Stimulated activated CD4-positive, alpha-beta T cell treated with anti-CD3 and anti-CD28 coated beads, Interleukin-15, amount 100 ng/mL, for 24 hours (primary cell): ENCODE results near the gene NOL8.
A peak's percentile ranks its signal among the peaks of the same experiment; 100 is the strongest.

Experiments
- DNase-seq: peaks from one replicate; pipeline ENCODE4 v3.0.0-alpha.2; 2020

The NOL8 gene

DNA sequence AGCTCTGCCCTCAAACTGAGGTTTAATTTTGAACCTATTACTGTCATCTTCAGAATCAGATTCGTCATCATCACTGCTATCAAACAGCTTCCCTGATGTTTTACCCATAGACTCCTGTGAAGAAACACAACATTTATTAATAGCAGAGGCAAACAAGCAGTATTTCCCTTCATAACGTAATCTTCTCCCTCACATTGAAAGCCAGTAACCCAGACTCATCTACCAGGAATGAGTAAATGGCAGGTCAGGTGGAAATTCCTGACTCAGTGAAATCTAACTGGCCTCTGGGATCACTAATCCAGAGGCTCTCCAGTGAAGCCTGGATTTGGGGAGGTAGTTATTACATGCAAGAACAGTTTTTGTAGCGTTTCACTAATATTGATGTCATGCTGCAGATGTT is 14.6 kb downstream of the NOL8 start:
- no peak for DNase-seq

DNA sequence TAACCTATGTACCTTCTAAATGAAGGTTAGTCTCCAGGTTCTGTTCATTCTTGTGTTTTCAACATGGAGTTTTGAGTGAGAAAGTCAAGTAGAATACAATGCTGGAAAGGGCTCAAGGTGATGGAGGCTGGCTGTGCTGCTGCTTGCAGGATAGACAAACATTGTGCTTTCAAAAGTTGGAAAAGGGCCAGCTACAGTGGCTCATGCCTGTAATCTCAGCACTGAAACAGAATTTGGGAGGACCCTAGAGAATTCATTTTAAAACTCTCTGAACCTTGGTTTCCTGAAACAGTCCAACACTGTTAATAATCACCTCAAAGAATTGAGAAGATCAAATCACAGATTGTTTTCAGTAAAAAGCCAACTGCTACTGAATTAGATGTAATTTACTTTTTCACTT is 16.3 kb downstream of the NOL8 start:
- no peak for DNase-seq

DNA sequence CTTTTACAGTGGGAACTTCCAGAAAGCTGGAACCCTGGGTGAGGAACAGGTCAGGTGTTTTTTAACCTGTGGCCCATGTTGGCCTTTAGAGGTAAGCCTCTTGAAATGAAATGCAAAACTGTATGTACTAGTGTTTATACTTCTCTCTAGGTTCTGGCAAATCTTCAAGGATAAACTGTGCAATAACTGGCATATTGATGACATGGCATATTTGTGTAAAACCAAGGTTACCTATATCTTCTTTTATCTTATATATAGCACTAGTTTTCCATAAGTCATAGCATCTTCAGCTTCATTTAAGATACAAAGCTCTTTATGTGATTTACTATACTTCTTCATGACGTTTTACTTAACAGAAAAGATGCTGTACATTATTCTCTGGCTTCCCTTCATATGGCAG is 24.2 kb downstream of the NOL8 start:
- DNase-seq = no peak

DNA sequence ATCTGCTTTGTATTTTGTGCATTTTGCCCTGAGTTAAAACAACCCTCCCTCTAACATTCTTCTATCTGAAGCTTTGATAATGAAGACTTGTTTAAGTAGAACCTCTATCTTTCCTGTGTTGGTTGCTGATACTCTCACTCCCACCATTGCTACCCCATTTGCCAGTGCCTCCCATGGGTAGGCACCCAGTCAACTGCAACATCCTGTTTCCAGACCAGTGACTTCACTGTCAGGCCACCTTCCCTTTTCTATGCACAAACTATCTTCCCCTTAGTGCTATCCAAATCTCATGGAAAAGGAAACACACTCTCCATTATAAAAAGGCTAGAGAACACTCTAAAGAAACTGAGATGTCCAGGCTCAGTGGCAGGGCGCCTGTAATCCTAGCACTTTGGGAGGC is 26.0 kb downstream of the NOL8 start:
- no peak for DNase-seq

DNA sequence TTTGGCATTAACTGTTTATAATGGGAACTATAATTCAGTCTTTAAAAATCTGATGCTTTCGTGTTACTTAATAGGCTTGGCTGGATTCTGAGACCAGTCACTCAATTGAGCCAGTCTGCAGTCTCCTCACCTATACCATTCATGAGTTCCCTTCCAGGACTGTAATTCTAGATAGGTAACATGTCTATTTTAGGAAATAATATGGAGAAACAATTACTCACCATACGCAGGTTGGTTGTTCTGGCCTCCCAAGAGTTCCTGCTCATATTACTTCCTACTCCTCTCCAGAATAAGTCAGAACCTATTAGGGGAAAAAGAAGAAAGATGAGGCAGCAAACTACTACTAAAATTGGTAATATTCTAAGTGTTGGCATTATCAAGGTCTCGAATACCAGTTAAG is 27.1 kb downstream of the NOL8 start:
- no peak for DNase-seq

DNA sequence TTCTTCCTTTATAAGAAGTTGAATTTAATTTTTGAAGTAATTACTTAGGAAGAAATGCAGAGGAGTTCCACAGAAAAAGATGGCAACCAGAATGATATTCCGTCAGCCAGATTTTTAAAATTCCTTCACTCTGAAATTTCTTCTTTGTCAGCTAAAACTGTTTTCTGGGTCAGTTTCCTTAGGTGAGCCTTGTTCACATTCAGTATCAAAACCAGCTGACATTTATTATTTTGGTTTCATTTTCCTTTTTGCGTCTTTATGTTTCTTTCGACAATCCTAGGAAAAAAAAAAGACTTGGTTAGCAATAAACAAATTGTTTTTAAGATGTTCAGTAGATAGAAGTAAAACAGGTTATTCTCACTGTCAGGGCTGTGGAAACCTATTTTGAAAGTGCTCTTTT is 27.5 kb downstream of the NOL8 start:
- DNase-seq = no peak

DNA sequence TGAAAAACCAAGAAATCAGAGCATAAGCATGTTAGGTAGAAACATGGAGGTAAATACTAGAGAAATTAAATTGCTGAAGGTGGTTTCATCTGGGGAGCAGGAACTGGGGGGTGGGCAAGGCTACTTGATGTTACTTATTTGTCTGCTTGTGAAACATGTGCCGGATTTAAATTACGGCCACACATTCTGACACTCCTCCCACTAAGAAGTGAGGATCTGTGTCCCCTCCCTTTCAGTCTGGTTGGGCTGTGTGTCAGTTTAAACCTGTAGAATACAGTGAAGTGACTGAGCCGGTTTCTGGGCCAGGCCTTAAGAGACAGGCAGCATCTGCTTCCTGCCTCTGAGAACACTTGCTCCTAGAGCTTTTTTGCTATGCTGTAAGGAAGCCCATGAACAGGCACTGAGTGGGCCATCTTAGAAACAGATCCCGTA is 29.3 kb downstream of the NOL8 start:
- DNase-seq = no peak

DNA sequence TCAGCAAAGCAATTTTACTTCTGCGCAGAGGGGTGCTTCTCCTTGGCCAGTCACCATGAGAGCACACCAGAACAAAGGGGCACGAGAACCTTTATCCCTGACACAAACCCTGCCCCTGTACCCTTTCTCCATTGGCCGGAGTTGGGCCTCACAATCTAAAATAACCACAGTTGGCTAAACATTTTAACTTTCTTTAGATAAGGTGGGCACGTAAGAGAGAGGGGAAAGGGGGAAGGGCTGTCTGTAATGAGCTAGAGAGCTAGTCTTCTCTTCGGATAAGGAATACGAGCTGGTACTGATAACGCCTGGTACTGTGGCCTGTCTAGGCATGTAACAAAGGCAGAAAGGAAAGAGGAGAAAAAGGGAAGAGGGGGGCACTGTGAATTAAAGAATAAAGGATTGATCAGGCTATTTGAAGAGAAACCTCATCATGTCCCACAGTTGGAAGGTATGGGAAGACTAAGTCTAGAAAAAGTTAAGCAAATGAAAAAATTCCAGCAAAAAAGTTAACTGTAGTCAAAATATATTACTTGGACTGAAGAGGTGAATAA is 29.8 kb downstream of the NOL8 start:
- no peak for DNase-seq

DNA sequence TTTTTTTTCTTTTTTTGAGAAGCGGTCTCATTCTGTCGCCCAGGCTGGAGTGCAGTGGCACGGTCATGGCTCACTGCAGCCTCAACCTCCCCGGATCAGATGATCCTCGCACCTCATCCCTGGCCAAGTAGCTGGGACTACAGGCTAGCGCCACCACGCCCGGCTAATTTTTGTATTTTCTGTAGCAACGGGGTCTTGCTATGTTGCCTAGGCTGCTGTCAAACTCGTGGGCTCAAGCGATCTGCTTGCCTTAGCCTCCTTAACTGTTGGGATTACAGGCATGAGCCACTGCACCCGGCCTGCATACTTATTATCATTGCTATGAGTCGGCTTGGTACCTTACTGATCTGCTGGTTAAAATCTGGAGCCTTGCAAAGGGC is 30.9 kb downstream of the NOL8 start:
- DNase-seq = peak; percentile 31

DNA sequence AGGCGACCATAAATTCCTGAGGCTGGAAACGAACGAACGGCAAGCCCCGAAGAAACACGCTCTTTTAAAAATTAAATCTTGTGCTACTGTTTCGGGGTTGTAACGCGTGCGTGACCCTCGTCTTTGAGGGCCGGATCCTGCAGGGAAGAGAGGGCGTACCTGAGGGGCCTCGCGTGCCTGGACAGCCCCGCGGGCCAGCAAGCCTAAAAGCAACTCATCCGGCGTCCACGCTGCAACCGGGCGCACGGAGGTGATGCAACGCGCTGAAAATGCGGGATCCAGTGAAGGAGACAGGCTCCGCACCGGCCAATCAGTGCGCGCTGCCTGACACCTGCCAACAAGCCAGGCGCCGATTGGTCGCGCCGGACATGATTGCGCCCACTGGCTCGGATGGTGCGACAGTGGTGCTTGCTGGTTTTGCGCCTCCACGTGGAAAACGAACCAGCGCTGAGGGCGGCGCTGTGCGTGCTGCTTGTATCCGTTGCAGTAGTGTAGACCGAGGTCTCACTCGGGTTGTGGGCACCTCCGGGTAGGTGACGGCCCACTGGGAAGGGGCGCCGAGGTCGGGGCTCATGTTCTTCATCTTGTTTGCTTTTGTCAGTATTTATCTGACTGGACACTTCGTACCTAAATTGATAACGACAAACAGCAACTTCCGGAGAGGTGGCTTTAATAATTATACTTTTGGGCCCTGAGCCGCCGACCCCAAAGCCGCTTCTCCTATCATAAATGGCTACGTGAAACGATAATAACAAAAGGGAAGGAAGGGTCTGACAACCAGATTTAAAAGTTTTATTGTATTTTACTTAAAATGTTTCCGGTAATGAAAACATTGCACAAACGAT is 31.5 kb downstream of the NOL8 start, which contains the start of gene IARS1:
IARS1 (minus strand) TSS at position 246 of the 845 bp plus-strand sequence. CDS start 4,278 bp downstream, outside the sequence.
- DNase-seq = peak; percentile 99

DNA sequence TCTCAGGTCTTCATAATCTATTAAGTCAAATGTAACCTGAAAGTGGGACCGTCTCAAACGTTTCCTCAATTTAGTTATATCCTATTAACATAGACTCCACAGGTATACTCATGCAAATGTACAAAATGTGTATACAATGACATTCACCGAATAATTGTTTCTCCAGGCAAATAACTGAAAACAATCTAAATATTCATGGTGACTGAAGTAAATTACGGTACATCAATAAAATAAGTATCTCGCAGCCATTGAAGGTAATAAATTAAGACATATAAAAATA is 32.1 kb downstream of the NOL8 start:
- DNase-seq = no peak

DNA sequence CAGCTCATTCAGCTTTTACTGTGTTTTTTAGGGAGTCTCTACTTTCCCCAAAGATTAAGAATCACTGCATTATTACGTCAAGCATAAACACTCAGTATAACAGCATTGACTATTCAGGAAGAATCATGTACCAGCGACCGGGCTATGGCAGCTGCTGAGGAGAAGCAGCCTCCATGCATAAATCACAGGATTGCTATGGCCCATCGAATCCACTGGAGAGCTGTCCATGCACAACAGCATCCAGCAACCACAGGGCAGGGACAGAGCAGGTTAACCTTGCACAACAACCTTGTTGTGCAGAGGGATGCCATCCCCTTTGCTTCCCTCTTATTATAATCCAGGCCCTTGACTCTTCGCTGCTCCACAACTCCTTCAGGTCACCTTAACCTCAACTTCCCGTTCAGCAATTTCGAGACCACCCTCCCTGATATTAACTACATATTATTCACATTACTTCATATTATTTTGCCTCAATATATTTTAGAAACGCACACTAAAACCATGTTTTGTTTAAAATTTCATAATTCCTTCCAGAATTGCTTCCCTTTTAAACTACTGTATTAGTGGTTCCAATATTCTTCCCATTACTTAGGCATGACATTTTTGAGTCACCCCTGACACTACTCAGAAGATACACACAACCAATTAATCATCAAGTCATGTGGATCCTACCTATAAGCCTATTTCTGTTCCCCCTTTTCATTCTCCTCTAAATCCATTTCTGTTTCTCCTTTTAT is 32.6 kb downstream of the NOL8 start:
- no peak for DNase-seq

DNA sequence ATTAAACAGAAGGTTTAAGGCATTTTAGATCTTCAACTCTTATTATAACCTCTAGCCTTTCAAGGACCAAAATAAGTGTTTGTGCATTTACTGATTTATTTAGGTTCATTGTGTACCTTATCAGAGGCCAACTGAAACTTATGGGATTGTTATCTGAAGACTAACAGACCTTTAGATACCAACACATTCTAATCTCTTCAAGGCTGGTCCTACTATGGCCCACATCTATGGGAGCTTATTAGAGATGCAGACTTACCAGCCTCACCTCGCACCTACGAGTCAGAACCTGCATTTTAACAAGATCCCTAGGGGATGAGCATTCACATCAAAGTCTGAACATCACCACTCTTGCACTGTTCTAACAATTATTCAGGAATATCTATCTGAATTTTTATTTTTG is 33.6 kb downstream of the NOL8 start:
- no peak for DNase-seq

DNA sequence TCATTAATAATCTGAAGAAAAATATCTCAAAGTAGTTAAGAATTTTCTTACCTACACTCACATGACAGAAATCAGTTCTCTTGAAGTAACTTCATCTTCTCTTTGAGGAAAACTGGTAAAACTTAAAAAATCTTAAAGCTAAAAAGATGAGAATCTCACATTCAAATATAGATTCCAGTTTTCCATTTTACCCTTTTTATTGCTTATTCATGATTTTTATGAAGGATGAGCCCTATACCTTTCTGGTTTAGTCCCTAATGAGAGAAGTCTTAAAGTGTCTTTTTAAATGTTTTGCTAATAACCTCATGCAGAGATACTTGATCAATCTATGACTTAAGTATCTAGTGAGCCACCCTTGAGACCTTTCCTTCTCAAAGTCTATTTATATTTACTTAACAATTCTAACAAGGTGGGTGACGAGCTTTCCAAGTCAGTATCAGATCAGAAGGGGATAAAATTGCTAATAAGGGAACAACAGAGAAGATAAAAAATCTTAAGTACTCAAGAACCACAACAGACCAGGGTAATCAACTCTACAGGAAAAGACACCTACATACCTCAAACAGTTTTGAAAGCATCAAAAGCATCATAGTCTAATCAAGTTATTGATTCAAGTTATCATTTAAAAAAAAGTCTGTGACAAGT is 34.2 kb downstream of the NOL8 start:
- DNase-seq = no peak

DNA sequence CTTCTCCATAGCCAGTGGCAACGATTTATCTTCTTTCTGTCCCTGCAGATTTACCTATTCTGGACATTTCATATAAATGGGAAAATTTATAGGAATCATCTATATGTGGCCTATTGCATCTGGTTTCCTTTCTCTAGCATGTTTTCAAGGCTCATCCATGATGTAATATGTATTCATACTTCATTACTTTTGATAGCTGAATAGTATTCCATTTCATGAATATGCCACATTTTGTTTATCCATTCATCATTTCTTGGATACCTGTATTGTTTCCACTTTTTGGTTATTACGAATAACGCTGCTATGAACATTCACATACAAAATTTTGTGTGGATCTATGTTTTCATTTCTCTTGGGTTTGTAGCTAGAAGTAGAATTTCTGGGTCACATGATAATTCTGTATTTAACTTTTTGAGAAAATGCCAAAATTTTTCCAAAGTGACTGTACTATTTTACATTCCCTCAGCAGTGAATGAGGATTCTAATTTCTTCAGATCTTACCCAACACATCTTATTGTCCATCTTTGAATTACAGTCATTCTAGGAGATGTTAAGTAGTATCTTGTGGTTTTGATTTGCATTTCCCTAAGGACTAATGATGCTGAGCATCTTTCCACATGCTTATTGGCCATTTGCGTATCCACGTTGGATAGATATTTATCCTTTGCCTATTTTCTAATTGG is 35.3 kb downstream of the NOL8 start:
- DNase-seq = no peak

DNA sequence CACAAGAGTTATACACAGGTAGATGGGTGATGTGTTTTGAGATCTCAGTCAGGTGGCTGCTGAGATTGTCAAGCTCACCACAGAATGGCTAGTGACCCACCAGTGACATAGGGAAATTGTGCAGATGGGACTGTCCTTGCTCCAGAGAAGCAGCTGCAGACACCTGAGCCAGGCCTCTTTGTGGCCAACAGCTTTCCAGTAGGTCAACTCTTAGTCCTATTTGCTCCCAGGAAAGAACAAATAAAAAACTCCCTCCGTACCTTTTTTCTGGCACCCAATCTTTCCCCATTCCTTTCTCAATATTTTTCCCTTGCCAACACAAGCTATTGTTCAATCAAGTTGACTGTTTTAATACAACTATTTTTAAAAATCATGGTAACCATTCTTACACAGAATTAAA is 45.8 kb downstream of the NOL8 start:
- DNase-seq = no peak

DNA sequence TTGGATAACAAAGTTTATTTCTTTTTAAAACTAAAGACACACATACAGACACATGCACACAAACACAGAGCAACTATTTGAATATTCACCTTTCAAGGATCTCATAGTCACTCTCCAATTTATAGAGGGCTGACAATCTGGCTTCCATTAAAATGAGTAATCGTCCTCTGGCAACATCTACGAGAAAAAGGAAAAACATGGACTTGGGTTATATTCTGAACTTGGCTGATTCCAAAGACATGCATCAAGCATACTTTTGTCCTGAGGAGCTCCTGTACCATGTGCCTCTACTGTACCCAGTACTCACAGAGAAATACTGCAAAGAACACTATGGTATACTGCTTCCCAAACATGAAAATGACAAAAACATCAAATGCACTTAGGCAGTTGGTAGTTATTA is 47.0 kb downstream of the NOL8 start:
- DNase-seq = no peak

DNA sequence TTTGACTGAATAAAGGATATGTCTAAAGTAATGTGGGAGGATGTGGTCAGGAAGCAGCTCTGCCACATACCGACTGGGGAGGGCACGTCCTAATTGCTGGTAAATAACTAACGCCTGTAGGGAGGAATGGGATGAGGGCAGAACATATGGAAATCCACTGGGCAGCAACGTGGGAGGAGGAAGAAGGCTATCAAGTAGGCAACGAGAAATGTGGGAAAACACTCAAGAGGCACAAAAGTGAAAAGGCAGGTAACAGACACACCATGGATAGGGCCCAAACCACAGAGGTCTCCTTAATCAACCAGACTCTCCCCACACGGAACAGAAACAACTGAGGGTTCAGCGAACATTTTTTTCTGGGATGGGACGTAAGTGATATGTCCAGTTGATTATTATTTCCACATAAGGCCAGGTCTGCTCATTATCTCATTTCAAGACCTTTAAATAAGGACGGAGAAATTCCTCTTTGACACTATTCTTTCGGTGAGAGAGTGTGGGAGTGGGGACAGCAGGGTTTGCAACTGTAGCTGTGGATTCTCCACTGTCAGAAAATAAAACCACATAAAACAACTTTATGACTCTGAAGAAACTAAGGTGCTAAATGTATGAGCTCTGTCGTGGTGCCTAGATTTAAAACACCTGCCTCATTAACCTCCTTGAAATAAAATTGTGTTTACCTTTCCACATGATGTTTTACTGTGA is 48.7 kb downstream of the NOL8 start:
- no peak for DNase-seq

DNA sequence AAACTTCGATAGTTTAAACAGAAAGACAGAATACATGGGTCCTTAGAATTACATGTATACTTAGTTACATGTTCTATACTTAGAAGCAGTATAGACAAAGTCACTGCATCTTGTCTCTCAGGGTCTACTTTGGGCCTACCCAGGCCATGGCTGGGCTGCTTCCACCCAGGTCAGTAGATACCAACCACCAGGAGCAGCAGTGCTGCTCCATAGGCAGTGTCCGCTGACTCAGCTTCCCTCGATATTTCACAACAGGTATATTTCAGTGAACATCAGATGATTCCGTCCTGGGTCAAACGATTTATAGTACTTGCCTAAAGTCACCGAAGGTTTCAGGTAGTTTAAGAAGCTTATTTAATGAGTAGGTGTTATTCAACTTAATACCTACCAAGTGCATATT is 49.6 kb downstream of the NOL8 start:
- no peak for DNase-seq

DNA sequence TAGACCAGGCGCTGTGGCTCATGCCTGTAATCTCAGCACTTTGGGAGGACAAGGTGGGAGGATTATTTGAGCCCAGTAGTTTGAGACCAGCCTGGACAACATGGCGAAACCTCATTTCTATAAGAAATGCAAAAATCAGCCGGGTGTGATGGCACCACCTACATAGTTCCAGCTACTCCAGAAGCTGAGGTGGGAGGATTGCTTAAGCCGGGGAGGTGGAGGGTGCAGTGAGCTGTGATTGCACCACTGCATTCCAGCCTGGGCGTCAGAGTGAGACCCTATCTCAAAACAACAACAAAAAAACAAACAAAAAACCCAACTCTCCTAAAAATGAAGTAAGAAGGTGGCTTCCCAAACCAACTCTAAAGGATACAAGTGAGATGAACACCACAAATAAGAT is 54.6 kb downstream of the NOL8 start:
- DNase-seq = no peak

DNA sequence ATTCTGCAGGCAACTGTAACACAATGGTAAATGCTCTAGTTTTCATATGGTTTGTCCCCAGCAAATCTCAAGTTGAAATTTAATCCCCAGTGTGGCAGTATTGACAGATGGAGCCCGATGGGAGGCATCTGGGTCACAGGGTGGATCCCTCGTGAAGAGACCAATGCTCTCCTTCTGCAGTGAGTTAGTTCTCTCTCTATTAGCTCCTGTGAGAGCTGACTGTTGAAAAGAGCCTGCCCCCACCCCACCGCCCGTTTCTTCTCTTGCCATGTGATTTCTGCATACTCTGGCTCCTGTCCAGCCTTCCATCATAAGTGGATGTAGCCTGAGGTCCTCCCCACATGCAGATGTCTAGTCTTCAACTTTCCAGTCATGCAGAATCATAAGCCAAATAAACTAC is 58.7 kb downstream of the NOL8 start:
- no peak for DNase-seq

DNA sequence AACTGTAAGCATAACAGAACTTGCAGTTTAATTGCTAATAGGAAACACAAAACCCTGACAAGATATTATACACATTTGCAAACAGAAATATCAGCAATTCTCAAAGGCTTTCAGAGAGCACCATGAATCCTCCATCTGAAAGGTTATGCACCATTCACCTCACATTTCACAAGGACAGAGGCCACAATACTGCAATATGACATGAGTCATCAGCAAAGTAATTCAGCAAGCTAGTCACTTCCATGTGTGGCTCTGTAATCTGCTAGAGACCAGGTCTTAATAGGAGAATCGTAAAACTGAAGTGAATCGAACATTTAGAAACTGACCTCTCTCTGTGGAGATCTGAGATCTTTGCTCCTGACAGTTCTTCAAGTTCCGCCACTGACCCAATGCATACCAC is 60.0 kb downstream of the NOL8 start:
- no peak for DNase-seq

DNA sequence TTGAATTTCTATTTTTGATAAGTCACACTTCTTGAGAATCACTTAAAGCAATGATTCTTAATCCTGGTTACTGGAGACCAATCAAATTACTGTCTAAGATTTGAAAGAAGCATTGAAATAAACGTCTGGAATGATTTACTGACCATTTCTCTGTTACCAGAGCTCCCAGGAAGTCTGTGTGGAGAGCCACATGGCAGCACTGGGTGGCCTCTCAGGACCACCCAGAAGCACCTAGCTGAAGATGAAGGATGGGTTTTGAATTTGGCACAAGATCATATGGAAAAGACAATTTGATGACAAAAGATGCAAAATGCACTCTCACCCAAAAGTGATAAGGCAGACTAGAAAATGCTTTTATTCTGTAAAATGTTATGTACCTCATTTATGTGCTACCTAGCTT is 62.0 kb downstream of the NOL8 start:
- DNase-seq = no peak
